Activated CD8-positive, alpha-beta T cell treated with anti-CD3 and anti-CD28 coated beads for 36 hours (primary cell): ENCODE data around the gene HEXD. TPM values are rescaled to one million over a fixed set of nuclear protein-coding genes. Genes with fewer than 3 reads are reported as not detected.

Source experiments
- ATAC-seq: fragments of 200-7000 bp; cut with Tn5 transposase; one replicate; pipeline ENCODE4 v1.10.0; 2021; ENCODE audit warnings: mild to moderate bottlenecking, moderate library complexity
- CTCF ChIA-PET: fragments of 350-600 bp; sonication (Branson Sonifier 250); formaldehyde crosslinking; loops from one replicate; lab custom pipeline; 2021; ENCODE audit warnings: antibody characterized with exemption; lab: Charles Lee
- POLR2A ChIA-PET: fragments of 350-600 bp; sonication (Branson Sonifier 250); formaldehyde crosslinking; loops from one replicate; lab custom pipeline; 2021; ENCODE audit warnings: antibody characterized with exemption; lab: Charles Lee
- DNase-seq: peaks from one replicate; pipeline ENCODE4 v3.0.0-alpha.2; 2020
- H3K27ac Mint-ChIP-seq: one replicate; pipeline ENCODE4 v1.8.0; 2021; ENCODE audit warnings: mild to moderate bottlenecking, mixed read lengths
- H3K27me3 Mint-ChIP-seq: one replicate; pipeline ENCODE4 v1.8.0; 2021; ENCODE audit warnings: mixed read lengths
- H3K36me3 Mint-ChIP-seq: one replicate; pipeline ENCODE4 v1.8.0; 2021; ENCODE audit warnings: low read depth, mixed read lengths
- H3K4me1 Mint-ChIP-seq: one replicate; pipeline ENCODE4 v1.8.0; 2021; ENCODE audit warnings: low read depth, mixed read lengths
- H3K4me3 Mint-ChIP-seq: one replicate; pipeline ENCODE4 v1.8.0; 2021; ENCODE audit warnings: mild to moderate bottlenecking, moderate library complexity, mixed read lengths
- H3K9me3 Mint-ChIP-seq: one replicate; pipeline ENCODE4 v1.8.0; 2021; ENCODE audit warnings: mixed read lengths
- intact Hi-C: fragments of 100-400 bp; cut with micrococcal nuclease; formaldehyde crosslinking; loops from one replicate; pipeline ENCODE4 v1.10.0; 2022
- total RNA-seq, 2 experiments: library from RNA; stranded (reverse); gene quantifications; one replicate each; pipeline ENCODE4 v1.2.3, GENCODE V29; 2021
- TF ChIP-seq, protein P1 (sequence below): fragments of 200-600 bp; IDR thresholded peaks from one replicate; pipeline ENCODE4 v1.8.0; 2022; ENCODE audit warnings: antibody characterized with exemption, mild to moderate bottlenecking

HEXD gene
- total RNA-seq, 2 experiments from 2014 or later = 21.8 to 21.9 TPM

DNA sequence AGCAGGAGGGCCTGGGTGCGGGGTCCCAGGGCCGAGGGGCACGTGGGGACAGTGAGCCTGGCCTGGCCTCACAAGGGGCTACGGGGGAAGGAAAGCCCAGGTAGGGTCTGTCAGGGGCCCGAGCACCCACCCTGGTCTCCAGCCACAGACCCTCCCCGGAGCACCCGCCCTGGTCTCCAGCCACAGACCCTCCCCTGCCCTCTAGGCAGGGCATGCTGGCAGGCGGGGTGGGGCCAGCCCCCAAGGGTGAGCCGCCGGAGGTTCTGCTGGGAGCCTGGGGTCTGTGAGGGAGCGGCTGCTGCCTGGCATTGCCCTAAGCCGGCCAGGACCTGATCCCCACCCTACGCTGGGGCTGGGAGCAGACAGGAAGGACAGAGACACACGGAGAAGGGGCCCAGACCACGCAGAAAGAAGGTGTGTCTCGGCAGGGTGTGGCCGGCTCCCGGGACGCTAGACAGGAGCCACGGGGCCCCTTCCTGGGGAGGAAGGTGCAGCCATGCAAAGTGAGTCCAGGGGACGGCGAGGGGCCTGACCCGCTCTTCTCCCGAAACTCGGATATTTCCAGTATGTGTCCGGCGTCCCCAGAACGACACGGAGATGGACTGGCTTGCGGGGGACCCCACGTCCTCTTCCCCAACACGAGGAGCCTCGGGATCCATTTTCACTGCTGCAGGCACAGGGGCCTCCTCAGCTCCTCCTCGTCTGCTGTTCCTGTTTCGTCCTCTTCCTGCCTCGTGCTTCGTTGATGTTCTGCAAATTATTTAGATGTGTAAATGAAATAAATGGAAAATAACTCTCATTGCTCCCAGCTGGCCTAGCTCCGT is 31.1 kb upstream of the HEXD start:
- H3K27ac Mint-ChIP-seq = no peak overlapping the region
- H3K4me3 Mint-ChIP-seq = no peak overlapping the region
- DNase-seq = no peak
- ChIA-PET POLR2A (no interaction called here), CTCF (no interaction called here)
- TF ChIP-seq, protein P1, sequence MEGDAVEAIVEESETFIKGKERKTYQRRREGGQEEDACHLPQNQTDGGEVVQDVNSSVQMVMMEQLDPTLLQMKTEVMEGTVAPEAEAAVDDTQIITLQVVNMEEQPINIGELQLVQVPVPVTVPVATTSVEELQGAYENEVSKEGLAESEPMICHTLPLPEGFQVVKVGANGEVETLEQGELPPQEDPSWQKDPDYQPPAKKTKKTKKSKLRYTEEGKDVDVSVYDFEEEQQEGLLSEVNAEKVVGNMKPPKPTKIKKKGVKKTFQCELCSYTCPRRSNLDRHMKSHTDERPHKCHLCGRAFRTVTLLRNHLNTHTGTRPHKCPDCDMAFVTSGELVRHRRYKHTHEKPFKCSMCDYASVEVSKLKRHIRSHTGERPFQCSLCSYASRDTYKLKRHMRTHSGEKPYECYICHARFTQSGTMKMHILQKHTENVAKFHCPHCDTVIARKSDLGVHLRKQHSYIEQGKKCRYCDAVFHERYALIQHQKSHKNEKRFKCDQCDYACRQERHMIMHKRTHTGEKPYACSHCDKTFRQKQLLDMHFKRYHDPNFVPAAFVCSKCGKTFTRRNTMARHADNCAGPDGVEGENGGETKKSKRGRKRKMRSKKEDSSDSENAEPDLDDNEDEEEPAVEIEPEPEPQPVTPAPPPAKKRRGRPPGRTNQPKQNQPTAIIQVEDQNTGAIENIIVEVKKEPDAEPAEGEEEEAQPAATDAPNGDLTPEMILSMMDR = no peak
- intact Hi-C loops = no loop called here
- no peak for ATAC-seq
- H3K27me3 Mint-ChIP-seq = peaks cover 3% of the 10 kb centered on the region
- no peaks in the 10 kb centered on the region for H3K9me3 Mint-ChIP-seq
- H3K4me1 Mint-ChIP-seq = no peaks in the 10 kb centered on the region
- H3K36me3 Mint-ChIP-seq = no peaks in the 10 kb centered on the region

- TF ChIP-seq, protein P1 = no peak
Measured at GRCh38 chr17:82387705-82388106, 30.4 kb upstream of the HEXD start.

GRCh38 chr17:82388223-82388921 is 29.8 kb upstream of the HEXD start:
- ATAC-seq (no peak), DNase-seq (no peak)
- H3K27ac Mint-ChIP-seq = no peak overlapping the region

More at GRCh38 chr17:82387705-82388106, 30.4 kb upstream of the HEXD start:
- peaks cover 3% of the 10 kb centered on the region for H3K27me3 Mint-ChIP-seq
- no peaks in the 10 kb centered on the region for H3K9me3 Mint-ChIP-seq
- no peaks in the 10 kb centered on the region for H3K4me1 Mint-ChIP-seq
- intact Hi-C loops = no loop called here
- ATAC-seq (no peak), DNase-seq (no peak)
- no peak overlapping the region for H3K27ac Mint-ChIP-seq
- ChIA-PET POLR2A (no interaction called here), CTCF (no interaction called here)
- no peak overlapping the region for H3K4me3 Mint-ChIP-seq
- H3K36me3 Mint-ChIP-seq = no peaks in the 10 kb centered on the region

GRCh38 chr17:82388922-82389283 is 29.2 kb upstream of the HEXD start:
- intact Hi-C loops = no loop called here
- Mint-ChIP-seq H3K9me3 (no peaks in the 10 kb centered on the region), H3K27me3 (no peaks in the 10 kb centered on the region), H3K4me1 (no peaks in the 10 kb centered on the region), H3K36me3 (peaks cover 1% of the 10 kb centered on the region), H3K27ac (no peak overlapping the region), H3K4me3 (no peak overlapping the region)
- TF ChIP-seq, protein P1 = no peak
- ChIA-PET CTCF (no interaction called here), POLR2A (interaction anchor here (0.5 kb wide), 1 partner anchor 121 kb away, joined by 3 read pairs; no protein-coding TSS in a partner anchor)
- ATAC-seq (no peak), DNase-seq (no peak)

More at GRCh38 chr17:82388223-82388921, 29.8 kb upstream of the HEXD start:
- ChIA-PET CTCF (no interaction called here), POLR2A (no interaction called here)
- intact Hi-C loops = no loop called here
- Mint-ChIP-seq H3K4me3 (no peak overlapping the region), H3K36me3 (no peaks in the 10 kb centered on the region), H3K9me3 (no peaks in the 10 kb centered on the region), H3K27me3 (peaks cover 3% of the 10 kb centered on the region), H3K4me1 (no peaks in the 10 kb centered on the region)
- TF ChIP-seq, protein P1 = no peak

DNA sequence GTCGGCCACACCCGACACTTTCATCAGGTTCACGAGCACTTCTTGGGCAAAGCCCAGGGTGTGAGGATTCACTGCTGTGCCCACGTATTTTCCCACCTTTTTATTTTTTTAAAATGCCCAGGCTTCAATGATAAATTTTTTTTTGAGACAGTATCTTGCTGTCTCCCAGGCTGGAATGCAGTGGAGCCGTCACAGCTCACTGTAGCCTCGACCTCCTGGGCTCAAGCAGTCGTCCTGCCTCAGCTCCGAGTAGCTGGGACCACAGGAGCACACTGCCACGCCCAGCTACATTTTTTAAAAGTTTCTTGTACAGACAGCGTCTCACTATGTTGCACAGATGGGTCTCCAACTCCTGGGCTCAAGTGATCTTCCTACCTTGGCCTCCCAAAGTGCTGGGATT is 28.8 kb upstream of the HEXD start:
- Mint-ChIP-seq H3K27ac (no peak overlapping the region), H3K27me3 (no peaks in the 10 kb centered on the region), H3K9me3 (no peaks in the 10 kb centered on the region), H3K4me1 (no peaks in the 10 kb centered on the region), H3K4me3 (no peak overlapping the region), H3K36me3 (peaks cover 1% of the 10 kb centered on the region)
- ATAC-seq (no peak), DNase-seq (no peak)
- POLR2A ChIA-PET = interaction anchor here (0.5 kb wide), 1 partner anchor 121 kb away, joined by 3 read pairs; no protein-coding TSS in a partner anchor
- TF ChIP-seq, protein P1 = no peak
- CTCF ChIA-PET = no interaction called here
- intact Hi-C loops = no loop called here
